Lung (tissue), 12 donors: ENCODE measurements around the gene HNRNPL. TPM values are rescaled to one million over a fixed set of nuclear protein-coding genes. Genes with fewer than 3 reads are reported as not detected.

ENCODE experiments used
- ATAC-seq: fragments of 200-7000 bp; cut with Tn5 transposase; one replicate; pipeline ENCODE4 v1.9.1; 2020; ENCODE audit warnings: moderate number of reproducible peaks; ENCODE audit not compliant: insufficient read depth, low FRiP score
- DNase-seq, 3 donors: peaks; one replicate each; pipeline ENCODE4 v3.0.0-alpha.2; 2013 to 2017
- H3K27ac ChIP-seq, 2 donors: one replicate each; pipeline ENCODE4 v1.5.1; 2013; ENCODE audit warnings: mild to moderate bottlenecking in 2 of 2, moderate library complexity in 2 of 2, control low read depth in 1 of 2, inconsistent platforms in 1 of 2, low read depth in 1 of 2, low read length in 1 of 2
- H3K27me3 ChIP-seq, 3 donors: one replicate each; pipeline ENCODE4 v1.5.1; 2013; ENCODE audit warnings: low read length in 2 of 3; ENCODE audit not compliant: control insufficient read depth in 3 of 3, insufficient read depth in 3 of 3
- H3K36me3 ChIP-seq, 4 donors: one replicate each; pipeline ENCODE4 v1.5.1; 2013; ENCODE audit warnings: low read length in 4 of 4, mild to moderate bottlenecking in 1 of 4, moderate library complexity in 1 of 4; ENCODE audit not compliant: control insufficient read depth in 4 of 4, insufficient read depth in 4 of 4
- H3K4me1 ChIP-seq, 5 donors: one replicate each; pipeline ENCODE4 v1.5.1; 2013; ENCODE audit warnings: low read length in 5 of 5, mild to moderate bottlenecking in 2 of 5, moderate library complexity in 1 of 5; ENCODE audit not compliant: control insufficient read depth in 5 of 5, insufficient read depth in 5 of 5
- H3K4me3 ChIP-seq: one replicate; pipeline ENCODE4 v1.5.1; 2013; ENCODE audit warnings: mild to moderate bottlenecking, control low read depth, moderate library complexity
- H3K9ac ChIP-seq, 2 donors: one replicate each; pipeline ENCODE4 v1.5.1; 2013; ENCODE audit warnings: low read length in 2 of 2, control low read depth in 1 of 2; ENCODE audit not compliant: insufficient read depth in 1 of 2
- H3K9me3 ChIP-seq, 4 donors: one replicate each; pipeline ENCODE4 v1.5.1; 2013; ENCODE audit warnings: low read length in 3 of 4, mild to moderate bottlenecking in 1 of 4, moderate library complexity in 1 of 4; ENCODE audit not compliant: control insufficient read depth in 4 of 4, insufficient read depth in 3 of 4
- WGBS, 2 donors: extraction: QIAGEN DNeasy Blood & Tissue Kit; methylation state at CpG; one replicate each; pipeline ENCODE4 v1.1.7; 2013; 5-methylcytosine and 5-hydroxymethylcytosine counted together
- polyA plus RNA-seq, 2 donors: library from polyadenylated mRNA; stranded (reverse); fragments of 200-250 nt; gene quantifications; one replicate each; pipeline ENCODE4 v1.2.1, GENCODE V29; 2013
- total RNA-seq, 2 donors: library from RNA; depleted of rRNA in 1 of 2; stranded (reverse); fragments of >200 nt in 1 of 2; gene quantifications; one replicate each; pipeline ENCODE4 v1.2.1, GENCODE V29; 2014 to 2021
- TF ChIP-seq, protein P1 (sequence below): IDR thresholded peaks from 2 replicates; pipeline ENCODE4 v1.5.1; 2012; ENCODE audit warnings: mild to moderate bottlenecking; ENCODE audit errors: control extremely low read depth, extremely low read depth
- donor health status: control.
- donor health status: control.
- donor health status: Bipolar disorder and iron deficiency.
- donor health status: healthy.
- donor health status: DM: yes; HTN: yes; CAD: no.

HNRNPL gene
- total and polyA plus RNA-seq, 4 donors, result 169 to 298 (median 209) TPM

DNA sequence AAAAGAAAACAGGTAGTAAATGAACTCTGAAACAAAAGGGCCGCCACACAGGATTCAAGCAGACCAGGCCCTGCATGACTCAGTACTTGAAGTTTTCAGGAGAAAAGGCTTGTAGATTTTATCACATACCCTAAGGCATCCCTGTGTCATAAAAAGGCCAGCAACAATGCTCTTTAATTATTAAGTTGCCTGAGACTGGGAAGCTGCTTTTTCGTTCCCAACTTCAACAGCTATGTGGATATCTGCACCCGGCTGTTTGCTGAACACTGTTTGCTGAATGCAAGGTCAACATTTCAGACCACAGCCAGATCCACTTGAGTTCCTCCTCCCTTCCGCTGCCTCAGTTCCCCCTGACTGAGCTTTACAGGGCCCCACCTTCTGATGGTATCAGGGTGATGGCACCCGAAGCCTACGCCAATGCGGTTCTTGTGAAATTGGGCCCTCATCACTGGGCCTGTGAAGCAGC lies 12.1 kb downstream of the HNRNPL start:
- peak overlapping the region in 1 of 2 donors; percentile 7 for H3K9ac ChIP-seq
- TF ChIP-seq, protein P1, sequence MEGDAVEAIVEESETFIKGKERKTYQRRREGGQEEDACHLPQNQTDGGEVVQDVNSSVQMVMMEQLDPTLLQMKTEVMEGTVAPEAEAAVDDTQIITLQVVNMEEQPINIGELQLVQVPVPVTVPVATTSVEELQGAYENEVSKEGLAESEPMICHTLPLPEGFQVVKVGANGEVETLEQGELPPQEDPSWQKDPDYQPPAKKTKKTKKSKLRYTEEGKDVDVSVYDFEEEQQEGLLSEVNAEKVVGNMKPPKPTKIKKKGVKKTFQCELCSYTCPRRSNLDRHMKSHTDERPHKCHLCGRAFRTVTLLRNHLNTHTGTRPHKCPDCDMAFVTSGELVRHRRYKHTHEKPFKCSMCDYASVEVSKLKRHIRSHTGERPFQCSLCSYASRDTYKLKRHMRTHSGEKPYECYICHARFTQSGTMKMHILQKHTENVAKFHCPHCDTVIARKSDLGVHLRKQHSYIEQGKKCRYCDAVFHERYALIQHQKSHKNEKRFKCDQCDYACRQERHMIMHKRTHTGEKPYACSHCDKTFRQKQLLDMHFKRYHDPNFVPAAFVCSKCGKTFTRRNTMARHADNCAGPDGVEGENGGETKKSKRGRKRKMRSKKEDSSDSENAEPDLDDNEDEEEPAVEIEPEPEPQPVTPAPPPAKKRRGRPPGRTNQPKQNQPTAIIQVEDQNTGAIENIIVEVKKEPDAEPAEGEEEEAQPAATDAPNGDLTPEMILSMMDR, result no peak
- H3K4me3 ChIP-seq, result no peak overlapping the region
- no peaks in the 10 kb centered on the region for H3K27me3 ChIP-seq
- no peak for DNase-seq
- H3K9me3 ChIP-seq, result no peaks in the 10 kb centered on the region
- H3K27ac ChIP-seq, result peak overlapping the region in 1 of 2 donors; percentile 41
- peaks cover 56 to 66% (median 58%) of the 10 kb centered on the region in 4 donors for H3K36me3 ChIP-seq
- 74 to 91% methylated on average over 7 of the region's 7 CpGs for WGBS, 2 donors
- no peak for ATAC-seq
- peaks cover 0 to 48% (median 27%) of the 10 kb centered on the region in 5 donors for H3K4me1 ChIP-seq

DNA sequence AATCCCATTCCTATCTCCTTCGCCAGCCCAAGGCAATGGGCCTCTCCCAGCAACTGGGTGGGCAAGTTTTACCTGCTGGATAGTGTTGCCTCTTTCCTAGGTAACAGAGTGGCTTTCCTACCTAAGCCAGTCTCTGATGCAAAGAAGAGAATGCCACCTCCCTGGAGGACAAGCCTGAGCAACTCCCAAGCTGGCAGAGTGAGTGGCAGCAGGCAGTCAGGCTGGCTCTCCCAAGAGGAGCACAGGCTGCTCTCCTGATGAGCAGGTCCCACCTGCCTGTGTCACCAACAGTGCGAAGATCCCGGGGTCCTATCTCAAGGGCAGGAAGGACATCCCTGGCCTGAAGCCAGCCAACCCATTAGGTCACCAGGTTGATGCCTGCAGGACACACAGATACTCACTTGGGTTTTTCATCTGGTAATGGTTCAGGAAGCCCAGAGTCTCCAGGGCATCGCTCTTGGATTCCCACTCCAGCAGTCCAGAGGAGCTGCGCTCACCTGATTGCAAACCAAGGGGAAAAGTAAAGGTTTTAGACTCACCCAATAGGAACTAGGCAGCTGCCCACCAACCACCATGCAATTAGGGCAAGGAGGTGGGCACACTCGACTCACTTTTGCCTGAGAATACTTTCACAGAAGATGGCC lies 12.7 kb downstream of the HNRNPL start:
- Histone ChIP-seq H3K27me3 (no peaks in the 10 kb centered on the region), H3K9ac (no peak overlapping the region), H3K27ac (peak overlapping the region in 1 of 2 donors; percentile 2), H3K4me1 (peaks cover 0 to 54% (median 33%) of the 10 kb centered on the region in 5 donors), H3K4me3 (no peak overlapping the region), H3K9me3 (no peaks in the 10 kb centered on the region), H3K36me3 (peaks cover 51 to 60% (median 53%) of the 10 kb centered on the region in 4 donors)
- DNase-seq, result no peak
- TF ChIP-seq, protein P1, result no peak
- ATAC-seq, result no peak
- WGBS, 2 donors, result 87 to 90% methylated on average over 6 of the region's 6 CpGs

DNA sequence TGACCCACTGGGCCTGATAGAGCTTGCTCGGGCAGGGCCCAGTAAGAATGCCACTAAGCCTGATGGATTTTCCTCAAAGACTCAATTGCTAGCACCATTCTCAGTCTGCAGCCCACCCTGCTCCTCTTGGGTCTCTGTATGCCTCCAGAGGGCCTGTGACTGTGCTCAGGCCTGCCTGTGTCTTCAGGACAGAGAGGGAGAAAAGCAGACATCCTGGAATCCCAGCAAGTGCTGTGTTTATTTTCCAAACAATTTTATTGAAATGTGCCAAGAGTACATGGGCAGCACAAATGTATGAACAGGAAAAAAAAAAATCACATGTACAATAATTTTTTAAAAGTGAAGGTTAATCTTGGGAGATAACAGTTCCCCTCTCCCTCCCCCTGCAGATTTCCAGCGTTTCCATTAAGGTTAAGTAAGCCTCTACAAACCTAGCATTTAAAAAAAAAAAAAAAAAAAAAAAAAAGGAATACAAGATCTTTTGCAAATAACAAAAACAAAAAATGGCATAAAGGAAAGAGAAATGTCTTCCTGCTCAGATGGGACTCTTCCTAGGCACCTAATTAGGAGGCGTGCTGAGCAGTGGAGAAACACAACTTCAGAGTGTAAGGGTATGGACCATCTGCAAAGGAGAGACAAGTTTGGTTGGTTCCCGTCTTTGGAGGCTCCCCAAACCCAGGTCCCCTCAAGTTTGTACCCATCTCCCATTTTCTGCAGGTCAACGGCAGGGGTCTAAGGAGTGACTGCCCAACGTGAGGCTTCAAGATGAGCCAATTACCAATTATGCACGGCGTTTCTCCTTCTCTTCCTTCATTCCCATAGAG lies 13.4 kb downstream of the HNRNPL start:
- Histone ChIP-seq H3K27ac (peak overlapping the region in 1 of 2 donors; percentile 41), H3K27me3 (no peaks in the 10 kb centered on the region), H3K4me3 (no peak overlapping the region), H3K4me1 (peaks cover 0 to 56% (median 35%) of the 10 kb centered on the region in 5 donors), H3K36me3 (peaks cover 45 to 56% (median 46%) of the 10 kb centered on the region in 4 donors), H3K9ac (no peak overlapping the region), H3K9me3 (no peaks in the 10 kb centered on the region)
- WGBS, 2 donors, result 73 to 84% methylated on average over 8 of the region's 8 CpGs
- DNase-seq (peak; percentile 81 to 96 (median 96)), ATAC-seq (no peak)
- TF ChIP-seq, protein P1, result no peak
